Fibroblast of mammary gland (primary cell): Measurements from ENCODE around the gene PA2G4.

Experiments
- DNase-seq: peaks from one replicate; pipeline ENCODE4 v3.0.0-alpha.2; 2010; ENCODE audit warnings: low read depth
- H3K4me3 ChIP-seq: 2 replicates; pipeline ENCODE4 v1.5.1; 2011; ENCODE audit warnings: low read depth, mild to moderate bottlenecking, low read length, moderate library complexity; ENCODE audit not compliant: control insufficient read depth
- TF ChIP-seq, protein P1 (sequence below): conservative IDR thresholded peaks from 2 replicates; pipeline ENCODE4 v1.5.1; 2011; ENCODE audit warnings: low read depth, low read length, inconsistent platforms; ENCODE audit not compliant: control insufficient read depth, insufficient read depth

Gene PA2G4

DNA sequence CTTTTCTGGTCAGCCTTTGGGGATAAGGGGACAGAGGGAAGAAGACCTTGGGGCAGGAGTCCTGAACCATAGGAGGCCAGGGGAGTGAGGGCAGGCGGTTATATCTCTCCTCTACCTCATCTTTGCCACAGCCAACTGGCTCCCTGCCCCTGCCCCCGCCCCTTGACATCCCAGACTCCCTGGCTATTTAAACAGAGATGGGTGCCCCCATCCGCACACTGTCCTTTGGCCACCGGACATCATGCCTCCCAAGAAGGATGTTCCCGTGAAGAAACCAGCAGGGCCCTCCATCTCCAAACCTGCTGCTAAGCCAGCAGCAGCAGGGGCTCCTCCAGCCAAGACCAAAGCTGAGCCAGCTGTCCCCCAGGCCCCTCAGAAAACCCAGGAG is 49.3 kb downstream of the PA2G4 start:
- DNase-seq: no peak
- H3K4me3 ChIP-seq: no peak overlapping the region
- TF ChIP-seq, protein P1, sequence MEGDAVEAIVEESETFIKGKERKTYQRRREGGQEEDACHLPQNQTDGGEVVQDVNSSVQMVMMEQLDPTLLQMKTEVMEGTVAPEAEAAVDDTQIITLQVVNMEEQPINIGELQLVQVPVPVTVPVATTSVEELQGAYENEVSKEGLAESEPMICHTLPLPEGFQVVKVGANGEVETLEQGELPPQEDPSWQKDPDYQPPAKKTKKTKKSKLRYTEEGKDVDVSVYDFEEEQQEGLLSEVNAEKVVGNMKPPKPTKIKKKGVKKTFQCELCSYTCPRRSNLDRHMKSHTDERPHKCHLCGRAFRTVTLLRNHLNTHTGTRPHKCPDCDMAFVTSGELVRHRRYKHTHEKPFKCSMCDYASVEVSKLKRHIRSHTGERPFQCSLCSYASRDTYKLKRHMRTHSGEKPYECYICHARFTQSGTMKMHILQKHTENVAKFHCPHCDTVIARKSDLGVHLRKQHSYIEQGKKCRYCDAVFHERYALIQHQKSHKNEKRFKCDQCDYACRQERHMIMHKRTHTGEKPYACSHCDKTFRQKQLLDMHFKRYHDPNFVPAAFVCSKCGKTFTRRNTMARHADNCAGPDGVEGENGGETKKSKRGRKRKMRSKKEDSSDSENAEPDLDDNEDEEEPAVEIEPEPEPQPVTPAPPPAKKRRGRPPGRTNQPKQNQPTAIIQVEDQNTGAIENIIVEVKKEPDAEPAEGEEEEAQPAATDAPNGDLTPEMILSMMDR: no peak

GRCh38 chr12:56154246-56154771 is 50.0 kb downstream of the PA2G4 start:
- no peak overlapping the region for H3K4me3 ChIP-seq
- no peak for DNase-seq
- TF ChIP-seq, protein P1: no peak

- no peak for DNase-seq
- TF ChIP-seq, protein P1: no peak
- H3K4me3 ChIP-seq: no peak overlapping the region
Measured at GRCh38 chr12:56154818-56155217, 50.5 kb downstream of the PA2G4 start.

DNA sequence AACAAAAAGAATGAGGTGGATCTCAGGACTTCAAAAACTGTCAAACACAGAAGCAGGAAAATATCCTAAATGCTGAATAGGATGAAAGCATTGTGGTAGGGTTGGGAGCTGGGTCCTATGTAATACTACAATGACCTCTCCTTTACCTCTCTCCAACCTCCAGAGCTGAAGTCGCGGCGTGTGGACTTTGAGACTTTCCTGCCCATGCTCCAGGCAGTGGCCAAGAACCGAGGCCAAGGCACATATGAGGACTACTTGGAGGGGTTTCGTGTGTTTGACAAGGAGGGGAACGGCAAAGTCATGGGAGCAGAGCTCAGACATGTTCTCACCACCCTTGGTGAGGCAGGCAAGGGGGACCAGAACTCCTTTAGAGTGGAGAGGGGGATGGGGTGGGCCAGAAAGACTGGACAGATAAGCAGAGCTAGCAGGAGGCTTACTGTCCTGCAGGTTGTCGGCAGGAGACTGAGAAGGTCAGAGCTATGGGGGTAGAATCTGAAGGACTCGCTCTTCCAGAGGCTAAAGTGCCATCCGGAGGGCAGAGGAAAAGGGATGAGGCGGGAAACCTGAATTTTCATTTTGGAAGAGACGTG is 51.0 kb downstream of the PA2G4 start:
- TF ChIP-seq, protein P1: no peak
- H3K4me3 ChIP-seq: no peak overlapping the region
- DNase-seq: no peak

GRCh38 chr12:56156464-56157200 is 52.3 kb downstream of the PA2G4 start:
- H3K4me3 ChIP-seq: peak overlapping the region; percentile 100
- peak; percentile 54 for DNase-seq

DNA sequence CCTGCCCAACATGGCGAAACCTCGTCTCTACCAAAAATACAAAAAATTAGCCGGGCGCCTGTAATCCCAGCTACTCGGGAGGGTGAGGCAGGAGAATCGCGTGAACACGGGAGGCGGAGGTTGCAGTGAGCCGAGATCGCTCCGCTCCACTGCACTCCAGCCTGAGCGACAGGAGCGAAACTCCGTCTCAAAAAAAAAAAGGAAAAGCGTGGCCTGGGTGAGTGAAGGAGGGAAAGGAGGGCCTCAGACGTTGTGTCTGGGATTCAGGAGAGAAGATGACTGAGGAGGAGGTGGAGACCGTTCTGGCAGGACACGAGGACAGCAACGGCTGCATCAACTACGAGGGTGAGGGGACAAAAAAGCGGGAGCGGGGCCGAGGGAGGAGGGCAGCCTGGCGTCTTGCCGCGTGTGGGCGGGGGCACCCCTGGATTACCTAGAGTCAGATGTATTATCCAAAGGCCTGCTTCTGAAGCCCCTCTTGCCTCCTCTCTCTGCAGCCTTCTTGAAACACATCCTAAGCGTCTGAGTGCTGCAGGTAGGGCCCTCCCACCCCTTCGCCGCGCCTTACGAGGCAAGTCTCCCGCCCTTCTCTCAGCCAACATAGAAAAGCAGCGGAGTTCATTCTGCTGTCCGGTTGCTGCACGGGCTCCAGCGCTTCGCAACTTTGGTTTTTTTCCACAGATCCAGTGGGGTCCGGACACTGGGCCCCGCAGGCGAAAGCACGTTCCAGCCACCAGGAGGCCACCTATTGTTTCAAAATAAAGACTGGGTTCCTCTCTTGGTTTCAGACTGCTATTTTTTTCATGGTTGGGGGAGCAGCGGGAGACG is 53.1 kb downstream of the PA2G4 start:
- TF ChIP-seq, protein P1: peak; percentile 54
- peak overlapping the region; percentile 100 for H3K4me3 ChIP-seq
- peak; percentile 78 for DNase-seq
